Omental fat pad (tissue), 4 donors: ENCODE measurements around the gene TMEM42. TPM values are rescaled to one million over a fixed set of nuclear protein-coding genes. Genes with fewer than 3 reads are reported as not detected.

Source experiments
- ATAC-seq: fragments of 150-250 bp; one replicate; pipeline ENCODE4 v1.9.1; 2016; ENCODE audit warnings: mild to moderate bottlenecking, moderate library complexity; ENCODE audit not compliant: low FRiP score
- DNase-seq: peaks from one replicate; pipeline ENCODE4 v3.0.0-alpha.2; 2019; ENCODE audit warnings: low spot score
- total RNA-seq, 4 donors: library from RNA; depleted of rRNA; stranded (reverse); fragments of >200 nt; gene quantifications; one replicate each; pipeline ENCODE4 v1.1.0, GENCODE V29; 2016
- TF ChIP-seq, protein P1 (sequence below), 3 donors: fragments of 450-650 bp; IDR thresholded peaks; one replicate each; pipeline ENCODE4 v1.5.1; 2016 to 2017; ENCODE audit warnings: antibody characterized with exemption in 3 of 3, mild to moderate bottlenecking in 3 of 3, moderate library complexity in 2 of 3

TMEM42 gene
- total RNA-seq, 4 donors from 2014 or later = 6.1 to 22.1 (median 18.0) TPM

DNA sequence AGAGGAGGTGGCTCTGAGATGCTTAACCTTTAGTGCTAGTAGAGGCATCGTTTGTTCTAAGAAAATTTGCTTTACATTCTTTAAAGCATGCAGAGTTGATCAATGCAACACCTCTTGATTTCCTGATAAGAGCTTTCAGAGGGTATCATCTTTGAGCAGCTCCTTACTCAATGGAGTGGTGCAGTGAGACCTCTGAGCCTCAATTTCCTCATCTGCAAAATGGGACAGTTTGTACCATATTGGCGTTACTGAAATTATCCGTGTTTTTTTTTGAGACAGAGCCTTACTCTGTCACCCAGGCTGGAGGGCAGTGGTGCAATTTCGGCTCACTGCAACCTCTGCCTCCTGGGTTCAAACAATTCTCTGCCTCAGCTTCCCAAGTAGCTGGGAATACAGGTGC is 1.6 kb upstream of the TMEM42 start:
- ATAC-seq (no peak), DNase-seq (no peak)
- TF ChIP-seq, protein P1, sequence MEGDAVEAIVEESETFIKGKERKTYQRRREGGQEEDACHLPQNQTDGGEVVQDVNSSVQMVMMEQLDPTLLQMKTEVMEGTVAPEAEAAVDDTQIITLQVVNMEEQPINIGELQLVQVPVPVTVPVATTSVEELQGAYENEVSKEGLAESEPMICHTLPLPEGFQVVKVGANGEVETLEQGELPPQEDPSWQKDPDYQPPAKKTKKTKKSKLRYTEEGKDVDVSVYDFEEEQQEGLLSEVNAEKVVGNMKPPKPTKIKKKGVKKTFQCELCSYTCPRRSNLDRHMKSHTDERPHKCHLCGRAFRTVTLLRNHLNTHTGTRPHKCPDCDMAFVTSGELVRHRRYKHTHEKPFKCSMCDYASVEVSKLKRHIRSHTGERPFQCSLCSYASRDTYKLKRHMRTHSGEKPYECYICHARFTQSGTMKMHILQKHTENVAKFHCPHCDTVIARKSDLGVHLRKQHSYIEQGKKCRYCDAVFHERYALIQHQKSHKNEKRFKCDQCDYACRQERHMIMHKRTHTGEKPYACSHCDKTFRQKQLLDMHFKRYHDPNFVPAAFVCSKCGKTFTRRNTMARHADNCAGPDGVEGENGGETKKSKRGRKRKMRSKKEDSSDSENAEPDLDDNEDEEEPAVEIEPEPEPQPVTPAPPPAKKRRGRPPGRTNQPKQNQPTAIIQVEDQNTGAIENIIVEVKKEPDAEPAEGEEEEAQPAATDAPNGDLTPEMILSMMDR (IDR thresholded peaks at IDR 0.05) = no peak

DNA sequence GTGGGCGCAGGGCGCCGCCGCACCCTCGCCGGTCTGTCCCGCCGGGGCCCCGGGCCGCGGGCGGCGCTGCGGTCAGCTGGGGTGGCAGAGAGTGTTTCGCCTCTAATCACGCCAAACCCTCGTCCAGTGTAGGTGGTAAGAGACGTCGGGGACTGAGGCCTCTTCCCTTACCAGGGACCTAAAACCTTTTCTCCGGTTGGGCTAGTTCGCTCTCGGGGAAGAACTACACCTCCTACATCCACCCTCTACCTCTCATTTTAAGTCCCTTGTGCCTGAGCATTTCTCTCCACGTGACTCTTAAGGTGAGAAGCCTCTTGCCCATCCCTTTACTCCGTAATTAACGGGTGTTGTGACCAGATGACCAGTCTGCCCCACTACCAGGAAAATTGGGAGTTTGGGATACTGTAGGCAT is 520 bp downstream of the TMEM42 start:
- TF ChIP-seq, protein P1 (IDR thresholded peaks at IDR 0.05) = no peak
- ATAC-seq = peak; percentile 49
- DNase-seq = no peak

DNA sequence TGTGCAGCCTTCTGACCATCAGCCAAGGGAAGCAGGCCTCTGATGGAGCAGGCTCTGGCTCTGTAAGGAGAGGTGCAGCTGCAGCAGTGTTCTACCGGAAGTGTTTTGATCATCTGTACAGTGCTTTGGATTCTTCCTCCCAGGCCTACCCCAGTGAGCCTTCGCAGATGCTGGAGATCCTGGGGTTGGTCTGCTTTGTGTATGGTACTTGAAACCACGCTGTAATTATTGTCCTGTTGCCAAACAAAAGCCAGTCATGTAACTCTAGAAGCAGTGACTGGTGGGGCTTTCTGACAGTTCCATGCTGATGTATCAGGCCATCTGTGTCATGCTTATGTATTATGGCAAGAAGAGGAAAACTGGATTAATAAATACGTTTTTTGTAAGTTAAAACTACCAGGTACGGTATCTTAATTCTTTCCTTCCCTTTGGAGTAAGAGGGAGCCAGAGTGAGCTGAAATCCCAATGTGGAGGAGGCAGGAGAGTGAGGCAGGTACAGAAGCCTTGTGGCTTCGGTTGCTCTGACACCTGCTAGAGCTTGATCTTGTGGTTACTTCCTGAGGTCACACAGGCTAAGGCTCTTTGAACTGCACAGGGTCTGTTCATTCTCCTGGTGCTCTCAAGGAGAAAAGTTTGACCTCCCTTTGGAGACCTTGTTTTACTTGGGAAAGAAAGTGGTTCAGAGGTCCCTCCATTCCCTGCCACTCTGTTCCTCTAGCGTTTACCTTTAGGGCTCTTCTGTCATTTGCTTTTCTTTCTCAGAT is 3.7 kb downstream of the TMEM42 start:
- TF ChIP-seq, protein P1 (IDR thresholded peaks at IDR 0.05) = no peak
- ATAC-seq (no peak), DNase-seq (no peak)

DNA sequence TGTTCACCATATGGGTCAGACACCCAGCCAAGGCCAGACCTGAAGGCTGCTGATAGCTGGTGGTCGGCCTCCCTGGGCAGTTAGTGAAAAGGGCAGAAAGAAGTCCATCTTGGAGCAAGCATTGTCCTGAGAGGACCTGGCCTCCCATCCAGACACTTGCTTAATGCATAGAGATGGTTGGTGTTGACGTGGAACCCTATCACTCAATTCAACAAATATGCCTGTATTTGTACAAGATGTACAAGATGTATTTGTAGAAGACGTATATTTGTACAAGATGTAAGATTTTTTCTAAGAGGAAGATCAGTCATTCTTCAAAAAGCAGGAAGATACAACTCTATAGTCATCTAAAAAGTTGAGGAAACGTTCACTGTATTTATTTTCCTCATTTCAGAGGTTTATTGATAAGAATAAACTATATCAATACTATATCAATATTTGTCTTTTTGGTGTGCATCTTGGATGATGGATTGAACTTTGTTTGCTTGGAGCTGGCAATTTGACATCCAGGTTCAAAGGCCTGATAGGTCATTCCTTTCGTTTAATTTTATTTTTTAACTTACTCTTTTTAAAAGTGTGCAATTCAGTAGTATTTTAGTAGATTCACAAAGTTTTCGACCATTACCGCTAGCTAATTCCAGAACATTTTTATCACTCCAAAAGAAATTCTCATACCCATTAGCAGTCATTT is 5.9 kb downstream of the TMEM42 start:
- TF ChIP-seq, protein P1 (IDR thresholded peaks at IDR 0.05) = no peak
- ATAC-seq (no peak), DNase-seq (no peak)

DNA sequence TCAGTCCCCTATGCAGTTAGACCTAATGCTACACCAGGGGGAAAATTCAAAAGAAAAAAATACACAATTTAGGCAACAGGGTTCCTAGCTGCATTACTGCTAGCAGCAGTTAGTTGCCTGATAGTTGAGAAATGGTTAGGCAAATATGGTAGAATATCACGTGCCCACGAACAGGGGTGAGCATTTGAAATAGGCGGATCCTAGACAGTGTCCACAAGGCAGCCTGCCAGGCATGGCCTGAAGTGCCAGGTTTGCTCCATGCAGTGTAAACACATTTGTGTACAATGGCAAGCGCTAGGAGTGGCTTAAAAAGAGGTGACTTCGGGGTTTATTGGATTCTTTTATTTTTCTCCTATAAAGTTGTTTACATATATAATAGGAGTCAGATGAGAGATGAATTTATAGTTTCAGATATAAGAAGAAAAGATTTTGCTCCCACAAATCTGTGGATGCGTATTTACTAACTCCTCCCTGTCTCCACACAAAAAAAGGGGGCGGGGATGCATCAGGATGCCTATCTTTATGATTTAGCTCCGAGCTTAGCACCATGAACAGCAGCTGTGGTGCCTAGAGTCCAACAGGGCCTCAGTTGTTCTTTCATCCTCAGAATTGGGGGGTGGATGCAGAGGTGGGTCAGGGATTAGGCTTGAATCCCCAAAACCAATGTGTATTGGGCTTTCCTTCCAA is 8.8 kb downstream of the TMEM42 start:
- TF ChIP-seq, protein P1 (IDR thresholded peaks at IDR 0.05) = no peak
- ATAC-seq = no peak
- no peak for DNase-seq

DNA sequence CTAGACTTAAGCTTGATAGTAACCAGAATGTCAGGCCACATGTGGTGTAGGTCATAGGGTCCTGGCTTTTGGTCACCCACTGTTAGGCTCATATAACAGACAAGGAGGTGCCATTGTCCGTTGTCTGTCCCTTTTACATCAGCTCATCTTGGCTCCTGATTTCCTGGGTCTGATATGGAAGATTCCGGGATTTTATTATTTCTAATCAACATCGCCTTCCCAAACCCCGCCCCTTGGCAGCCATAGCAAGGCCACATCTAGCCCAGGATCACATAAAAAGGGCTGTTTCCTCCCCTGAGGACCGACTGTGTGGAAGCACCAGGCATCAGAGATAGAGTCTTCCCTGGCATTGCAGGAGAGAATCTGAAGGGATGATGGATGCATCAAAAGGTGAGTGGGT is 12.6 kb downstream of the TMEM42 start, which contains the start of gene TGM4:
TGM4 (plus strand) TSS at position 301 of the 400 bp plus-strand sequence; CDS start at position 372, 71 bp downstream.
- TF ChIP-seq, protein P1 (IDR thresholded peaks at IDR 0.05) = no peak
- no peak for DNase-seq
- ATAC-seq = no peak
